HG02623 (cell line): Measurements from ENCODE around the gene TMEM18.

ENCODE experiments used
- ATAC-seq: cut with Tn5 transposase; IDR thresholded peaks from one replicate; pipeline ENCODE4 v1.9.1; 2021; ENCODE audit warnings: moderate library complexity; ENCODE audit not compliant: unreplicated experiment

Gene TMEM18

DNA sequence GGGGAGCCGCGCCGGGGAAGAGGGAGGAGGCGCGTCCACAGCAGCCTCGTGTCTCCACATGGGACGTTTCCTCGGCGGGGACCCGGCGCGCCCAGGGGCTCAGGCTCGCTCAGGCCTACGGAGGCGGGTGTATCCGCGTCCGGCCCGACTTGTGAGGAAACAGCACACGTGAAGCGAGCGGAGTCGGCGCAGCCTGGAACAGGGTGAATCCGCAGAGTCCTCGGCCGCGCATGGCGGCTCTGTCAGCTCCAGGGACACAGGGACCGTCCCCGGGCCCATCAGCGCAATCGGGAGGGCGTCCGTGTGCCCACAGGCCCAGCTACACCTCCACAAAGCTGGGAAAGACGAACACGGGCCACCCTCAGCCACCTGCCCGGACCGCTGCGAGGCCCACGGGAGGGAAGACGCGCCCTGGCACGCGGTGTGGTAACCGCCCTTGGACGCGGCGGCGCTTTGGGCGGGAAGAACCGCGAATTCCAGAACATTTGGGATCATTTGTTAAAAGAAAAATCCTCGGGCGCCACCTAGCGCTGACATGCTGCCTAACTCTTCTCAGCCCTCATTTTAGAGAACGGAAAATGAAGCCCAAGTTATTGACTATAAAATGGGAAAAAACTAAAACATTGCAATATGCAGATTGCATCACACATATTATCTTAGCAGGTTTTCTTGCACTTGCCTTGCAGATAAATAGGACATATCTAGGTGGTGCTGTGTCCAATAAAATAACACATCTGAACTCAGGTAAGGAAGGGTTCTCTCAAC, 40.4 kb downstream of the TMEM18 start:
- ATAC-seq, result no peak

DNA sequence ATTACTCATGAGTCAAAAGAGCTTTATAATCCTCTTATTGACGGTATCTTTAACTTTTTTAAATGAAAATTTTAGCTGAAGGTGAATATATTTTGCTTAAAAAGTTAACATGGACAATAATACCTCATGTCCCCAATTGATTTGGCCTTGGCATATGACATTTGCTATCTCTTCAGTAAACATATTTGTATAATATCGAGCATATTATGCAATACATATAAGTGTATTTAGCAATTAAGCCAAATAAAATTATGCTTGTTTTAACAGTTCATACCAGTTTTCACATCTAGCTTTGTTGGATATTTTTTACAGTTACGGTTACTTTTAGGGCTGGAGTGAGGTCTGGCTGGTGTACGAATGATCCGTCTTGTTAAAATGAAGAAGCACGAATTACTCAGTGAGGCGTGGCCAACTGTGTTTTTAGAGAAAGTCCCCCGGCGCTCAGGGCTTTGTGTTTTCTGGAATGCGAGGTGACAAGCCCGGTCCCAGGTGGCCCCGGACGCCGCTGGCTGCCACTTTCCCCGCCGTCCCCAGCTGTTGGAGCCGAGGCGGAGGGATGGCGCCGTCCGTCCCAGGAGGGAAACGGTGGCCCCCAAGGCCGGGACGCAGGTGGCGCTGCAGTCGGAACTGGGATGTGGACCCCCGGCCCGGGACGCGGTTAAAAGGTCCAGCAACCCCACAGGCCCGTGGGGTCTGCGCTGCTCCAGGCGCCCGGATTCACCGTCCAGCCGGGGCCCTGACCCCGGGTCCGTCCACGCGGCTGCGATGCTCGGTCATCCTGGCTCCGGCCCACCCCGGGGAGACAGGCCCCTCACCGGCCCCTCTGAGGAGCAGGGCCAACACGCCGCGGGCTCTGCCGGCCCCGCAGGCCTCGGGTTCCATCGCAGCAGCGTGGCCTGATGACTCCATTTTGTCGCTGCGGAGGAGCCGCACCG, 41.3 kb downstream of the TMEM18 start:
- no peak for ATAC-seq

DNA sequence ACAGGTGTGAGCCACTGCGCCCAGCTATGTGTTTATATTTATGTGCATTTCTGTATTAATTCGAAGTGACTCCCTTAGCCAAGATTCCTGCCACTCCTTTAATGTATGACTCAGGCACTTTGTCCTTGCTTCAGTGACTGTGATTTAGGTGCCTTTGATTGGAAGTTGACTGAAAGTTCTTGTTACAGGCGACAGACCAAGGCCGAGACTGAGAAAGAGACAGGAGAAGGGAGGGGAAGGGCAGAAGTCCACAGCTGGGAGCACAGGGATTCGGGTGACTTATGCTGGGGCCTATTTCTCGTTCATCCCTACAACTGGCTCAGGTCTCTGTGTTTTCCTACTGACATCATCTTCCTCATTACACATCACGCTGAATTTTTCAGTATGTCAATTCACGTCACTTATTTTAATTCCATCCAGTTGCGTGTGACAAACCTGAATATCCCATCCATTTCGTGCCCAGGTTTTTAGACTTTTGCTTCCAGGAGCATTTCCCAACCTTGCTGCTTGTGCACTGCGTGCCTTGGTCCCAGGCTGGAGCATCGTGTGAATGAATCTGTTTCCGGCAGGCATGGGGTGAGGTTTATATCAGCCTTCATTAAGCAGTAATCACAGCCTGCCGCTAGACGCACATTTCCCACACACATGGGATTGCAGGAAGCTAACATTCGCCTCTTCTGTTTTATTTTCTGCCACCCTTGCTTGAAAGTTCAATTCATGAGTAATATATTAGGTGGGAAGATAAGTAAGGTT, 42.4 kb downstream of the TMEM18 start:
- no peak for ATAC-seq

DNA sequence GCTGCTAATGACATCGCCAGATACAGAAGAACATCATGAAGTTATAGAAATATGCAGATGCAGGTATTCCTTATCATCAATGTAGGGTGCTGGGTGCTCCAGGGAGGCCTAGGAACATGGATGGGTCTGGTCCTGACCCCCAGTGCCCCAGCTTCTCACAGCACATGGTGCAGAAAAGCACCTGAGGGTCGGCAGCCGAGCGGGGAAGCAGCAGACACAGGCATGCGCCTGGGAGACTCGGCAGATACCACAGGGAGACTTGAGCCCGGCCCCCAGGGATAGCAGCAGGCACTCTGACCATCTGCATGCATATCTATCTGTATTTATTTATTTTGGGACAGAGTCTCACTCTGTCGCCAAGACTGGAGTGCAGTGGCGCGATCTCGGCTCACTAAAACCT, 43.2 kb downstream of the TMEM18 start:
- ATAC-seq, result no peak

DNA sequence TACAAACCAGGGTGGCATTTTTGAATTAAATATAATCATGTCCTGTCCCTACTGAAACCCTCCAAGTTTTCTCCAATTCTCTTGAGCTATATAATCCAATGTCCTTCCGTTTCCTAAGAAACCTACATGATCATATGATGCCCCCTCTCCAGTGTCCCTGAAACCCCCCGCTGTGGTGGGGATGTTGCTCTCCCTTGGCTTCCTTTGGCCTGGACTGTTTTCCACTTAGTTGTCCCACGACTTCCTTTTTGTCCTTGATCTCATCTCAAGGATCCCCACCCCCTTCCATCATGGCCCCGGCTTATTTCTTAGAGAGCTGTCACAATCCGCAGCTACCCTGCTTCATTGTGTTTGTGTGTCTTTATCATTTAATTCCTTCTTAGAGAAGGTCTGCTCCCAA, 43.8 kb downstream of the TMEM18 start:
- ATAC-seq, result no peak

DNA sequence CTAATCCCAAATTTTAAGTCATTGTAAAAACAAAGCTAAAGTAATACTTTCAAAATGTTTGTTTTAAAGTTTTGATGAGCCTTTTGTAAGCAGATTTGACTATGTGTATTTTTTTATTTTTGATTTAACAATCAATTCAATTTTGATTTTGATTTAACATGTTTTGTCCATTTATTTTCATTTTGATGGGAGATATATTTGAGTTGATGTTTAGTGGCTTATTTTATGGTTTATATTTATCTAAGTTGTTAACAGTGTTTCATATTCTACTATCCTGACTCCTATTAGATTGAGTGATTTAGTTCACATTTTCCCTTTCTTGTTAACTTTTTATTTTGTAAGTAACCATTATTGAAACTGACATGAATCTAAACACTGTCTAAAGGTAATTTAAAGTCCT, 44.7 kb downstream of the TMEM18 start:
- ATAC-seq, result no peak

DNA sequence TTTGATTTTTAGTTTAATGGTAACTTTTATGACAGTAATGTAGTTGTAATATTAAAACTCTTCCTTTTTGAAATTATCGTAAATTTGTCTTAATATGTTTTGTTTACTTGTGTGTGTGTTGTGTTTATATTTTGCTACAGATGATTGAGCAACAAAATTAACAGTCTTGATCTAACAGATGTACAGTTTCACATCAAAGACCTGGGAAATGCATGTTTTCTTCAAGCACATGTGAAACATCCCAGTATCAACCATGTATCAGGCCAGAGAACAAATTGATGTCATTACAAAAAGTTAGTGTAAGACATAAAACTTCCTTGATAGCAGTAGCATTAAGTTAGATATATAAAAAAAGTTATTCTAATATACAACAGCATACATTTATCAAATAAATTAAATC, 45.5 kb downstream of the TMEM18 start:
- ATAC-seq, result no peak

DNA sequence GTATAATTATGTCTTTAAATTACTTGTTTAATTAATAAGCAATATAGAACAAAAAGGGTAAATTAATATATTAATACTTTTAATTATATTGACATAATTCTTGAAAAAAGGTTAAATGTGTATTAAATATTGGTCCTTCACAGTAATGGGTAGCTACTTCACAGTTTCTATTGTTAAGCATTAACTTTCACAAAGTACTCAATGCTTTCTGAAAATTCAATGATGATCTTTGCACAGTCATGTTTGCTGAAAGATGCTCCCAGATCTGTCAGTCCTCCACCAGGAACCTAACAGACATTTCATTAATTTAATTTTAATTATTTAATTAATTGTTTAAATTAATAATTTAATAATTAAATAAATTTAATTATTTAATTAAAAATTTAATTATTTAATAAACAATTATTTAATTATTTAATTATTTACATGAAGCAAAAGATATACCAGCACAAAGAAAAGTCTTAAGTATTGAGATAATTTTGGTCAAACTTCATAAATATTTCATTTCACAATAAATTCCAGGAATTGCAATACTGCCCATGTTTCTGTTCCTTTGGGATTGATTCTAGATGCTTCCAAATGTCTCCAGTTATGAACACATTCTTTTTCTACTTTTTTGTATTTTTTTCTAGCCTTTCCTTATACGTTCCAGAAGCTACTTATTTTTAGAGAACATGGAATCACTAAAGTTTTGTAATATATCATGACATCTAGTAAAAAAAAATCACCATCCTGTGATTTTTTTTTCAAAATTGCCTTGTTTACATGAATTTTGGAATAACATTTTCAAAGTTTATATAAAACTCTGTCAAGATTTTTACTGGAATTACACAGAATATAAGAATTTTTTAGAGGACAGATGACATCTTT, 46.5 kb downstream of the TMEM18 start:
- no peak for ATAC-seq

DNA sequence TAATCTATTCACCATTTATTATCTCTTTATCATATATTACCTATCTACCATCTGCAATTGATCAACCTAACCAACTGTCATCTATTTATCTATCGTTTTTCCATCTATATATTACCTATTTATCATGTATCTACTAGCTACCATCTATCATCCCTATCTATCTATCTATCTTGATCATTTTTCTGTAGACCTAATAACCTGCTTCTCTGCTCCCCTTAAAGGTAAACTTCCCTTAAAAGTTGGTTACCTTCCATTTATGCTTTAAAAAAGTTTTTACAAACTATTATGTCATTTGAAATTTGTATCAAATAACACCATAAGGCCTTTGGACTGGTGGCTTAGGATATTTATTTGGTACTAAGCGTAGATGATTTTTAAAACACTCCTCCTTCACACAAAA, 47.2 kb downstream of the TMEM18 start:
- no peak for ATAC-seq

DNA sequence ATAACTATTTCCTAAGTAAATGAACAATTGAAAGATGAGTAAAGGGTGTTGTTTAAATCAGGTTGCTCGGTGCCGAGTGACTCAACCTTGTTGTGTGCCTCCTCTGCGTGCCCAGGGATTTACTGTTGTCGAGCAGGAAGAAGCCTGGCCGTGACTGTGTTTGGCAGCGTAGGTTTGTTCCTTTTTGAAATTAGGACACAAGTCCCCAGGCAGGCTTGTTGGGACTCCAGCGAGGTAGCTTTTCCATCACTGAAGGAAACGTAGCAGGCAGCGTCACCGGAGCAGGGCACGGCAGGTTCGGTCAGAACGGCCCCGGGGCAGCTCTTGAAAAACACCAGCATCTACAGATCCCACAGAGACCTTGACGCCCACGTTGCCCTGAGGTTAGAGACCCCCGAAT, 48.6 kb downstream of the TMEM18 start:
- no peak for ATAC-seq

DNA sequence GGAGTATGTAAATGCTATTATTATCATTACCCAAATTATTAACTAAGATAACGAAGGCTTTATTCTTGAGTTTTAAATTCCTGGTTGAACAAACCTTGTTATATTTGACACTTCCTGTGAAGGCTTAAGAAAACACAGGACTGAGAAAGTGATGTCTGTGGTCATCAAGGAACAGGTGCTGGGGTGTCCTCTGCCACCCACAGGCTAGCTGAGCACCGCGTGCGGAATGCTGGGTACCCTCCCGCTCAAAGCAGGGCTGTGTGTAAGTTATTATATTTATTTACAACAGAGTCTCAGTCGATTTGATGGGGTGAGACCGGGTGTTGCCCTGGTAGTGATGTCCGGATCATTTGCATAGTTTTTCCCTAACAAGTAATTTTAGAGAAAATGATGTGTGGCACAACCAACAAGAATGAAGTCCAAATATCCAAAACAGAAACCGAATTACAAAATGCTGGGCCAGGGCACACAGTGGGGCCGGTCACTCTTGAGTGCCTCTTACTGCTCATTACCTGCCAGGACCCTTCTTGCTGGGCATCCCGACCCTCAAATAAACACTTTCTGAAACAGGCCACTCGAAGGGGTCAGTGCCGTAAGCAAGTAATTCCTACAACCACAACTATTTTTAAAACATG, 49.2 kb downstream of the TMEM18 start:
- ATAC-seq, result no peak

DNA sequence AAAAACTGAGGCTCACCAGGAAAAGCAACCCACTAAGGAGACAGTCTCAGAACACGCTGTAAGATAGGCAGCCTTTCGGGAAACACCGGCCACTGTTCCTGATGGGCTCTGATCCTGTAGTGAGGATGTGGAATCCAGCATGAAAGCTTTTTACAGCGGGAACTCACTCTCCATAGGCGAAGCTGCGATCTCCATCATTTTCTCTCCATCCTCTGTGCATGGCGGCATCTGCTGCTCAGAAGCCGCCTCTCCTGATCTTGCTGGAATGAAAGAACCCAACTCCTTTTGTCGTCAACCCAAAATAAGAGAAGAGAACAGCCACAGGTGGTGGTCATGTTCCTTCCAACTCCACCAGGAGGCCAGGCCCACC, 49.9 kb downstream of the TMEM18 start:
- ATAC-seq, result no peak

DNA sequence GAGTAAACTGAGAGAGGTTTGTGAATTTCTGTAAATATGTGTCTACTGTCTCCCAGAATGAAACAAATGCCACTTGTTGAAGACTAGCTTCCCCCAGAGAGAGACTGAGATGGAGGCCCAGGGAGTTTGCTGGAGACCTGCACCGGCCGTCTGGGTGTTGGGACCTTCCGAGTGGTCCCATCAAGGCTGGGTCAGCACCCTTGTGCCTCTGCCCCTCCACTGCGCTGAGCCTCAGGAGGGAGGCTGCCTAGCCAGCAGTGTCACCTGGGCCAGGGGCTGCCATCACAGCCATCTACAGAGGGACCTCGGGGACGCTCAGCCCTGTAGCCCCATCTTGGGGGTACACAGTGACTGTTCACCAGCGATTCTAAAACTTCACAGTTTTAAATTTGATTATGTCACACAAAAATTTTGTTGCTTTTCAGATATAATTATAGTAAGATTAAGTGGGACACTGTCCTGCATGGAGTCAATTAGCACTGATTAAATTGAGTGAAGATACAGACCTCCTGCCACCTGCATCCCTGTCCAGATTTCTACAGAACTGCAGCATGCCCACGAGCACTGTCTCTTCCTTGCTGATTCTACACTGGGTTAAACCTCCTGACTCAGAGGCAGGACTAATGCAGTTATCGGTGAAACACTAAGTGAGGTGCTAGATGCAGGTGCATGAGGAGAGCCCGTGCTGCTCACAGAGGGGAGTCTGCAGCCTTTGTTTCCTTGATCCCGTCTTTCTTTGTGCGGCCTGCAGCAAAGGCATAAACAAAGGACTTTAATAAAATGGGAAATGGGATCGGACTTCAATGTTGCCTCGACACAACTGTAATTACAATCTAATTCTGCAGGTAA, 50.5 kb downstream of the TMEM18 start:
- no peak for ATAC-seq

DNA sequence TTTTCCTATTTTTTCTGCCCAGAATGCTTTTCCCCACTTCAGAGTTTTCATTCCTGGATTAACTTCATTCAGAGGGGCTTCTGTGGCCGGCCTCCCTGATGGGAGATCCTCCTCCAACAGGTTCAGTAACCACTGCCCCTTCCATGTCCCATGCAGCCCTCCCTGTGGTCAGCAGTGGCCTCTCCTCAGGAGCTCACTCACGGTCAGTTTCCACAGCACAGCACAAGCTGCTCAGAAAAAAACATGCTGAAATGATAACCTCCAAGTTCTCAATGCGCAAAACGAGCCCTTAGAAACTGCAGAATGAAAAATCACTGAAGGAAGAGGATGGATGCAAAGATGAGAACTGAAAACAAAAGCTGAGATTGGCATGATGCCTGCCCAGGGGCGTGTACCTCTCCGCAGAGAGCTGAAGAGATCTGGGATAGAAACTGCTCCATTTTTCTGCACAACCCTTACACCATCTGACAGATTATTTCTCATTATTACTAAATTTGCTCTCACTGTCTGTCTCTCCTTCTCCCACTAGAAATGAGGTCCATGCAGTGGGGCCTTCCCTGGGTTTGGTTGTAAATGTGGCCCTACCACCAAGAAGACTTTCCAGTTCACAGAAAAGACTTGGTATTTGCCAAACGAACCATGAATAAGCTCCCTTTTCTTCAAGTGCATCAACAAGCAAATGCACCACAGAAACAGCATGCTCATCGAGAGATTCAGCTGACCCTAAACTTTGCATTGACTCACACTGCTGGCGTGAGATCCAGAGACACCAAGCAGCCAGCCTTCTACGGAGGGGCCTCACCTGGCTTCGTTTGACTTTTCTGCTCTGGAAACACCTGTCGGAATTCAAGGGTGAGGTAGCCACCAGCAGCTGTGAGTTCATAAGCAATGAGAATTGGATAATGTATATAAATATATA, 51.5 kb downstream of the TMEM18 start:
- no peak for ATAC-seq

DNA sequence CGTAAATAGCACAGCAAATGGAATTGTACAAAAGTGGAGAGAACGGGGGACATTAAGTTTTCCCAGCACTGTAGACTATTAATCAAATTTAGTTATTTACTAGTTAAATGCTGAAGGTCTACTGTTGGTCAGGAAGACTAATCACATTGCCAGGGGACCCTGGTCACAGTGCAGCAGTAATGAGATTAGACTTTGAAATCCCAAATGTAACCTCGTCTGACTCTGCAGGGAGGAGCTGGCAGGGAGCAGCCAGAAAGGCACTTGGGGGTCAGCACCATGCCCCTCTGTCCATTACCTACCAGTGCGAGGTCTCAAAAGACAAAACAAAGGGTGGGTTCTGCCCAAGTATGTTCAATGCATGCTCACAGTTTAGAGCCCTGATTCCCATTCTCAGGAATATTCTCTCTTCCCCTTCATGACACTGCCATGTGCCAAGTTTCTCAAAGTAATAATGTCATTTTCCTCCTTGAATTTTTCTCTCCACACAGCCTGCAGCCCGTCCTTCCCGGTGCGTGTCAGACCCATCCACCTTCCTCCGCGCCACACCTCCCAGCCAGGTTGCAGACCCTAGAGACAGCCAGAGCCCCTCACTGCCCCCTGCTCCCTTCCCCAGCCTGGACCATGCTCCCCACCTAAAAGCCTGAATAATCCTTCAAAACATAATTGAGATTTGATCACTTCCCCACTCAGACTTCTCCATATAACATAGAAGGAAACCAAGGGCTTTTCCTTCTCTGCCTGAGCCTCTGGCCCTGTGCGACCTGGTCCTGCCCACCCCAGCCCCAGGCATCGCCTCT, 52.5 kb downstream of the TMEM18 start:
- ATAC-seq, result no peak

DNA sequence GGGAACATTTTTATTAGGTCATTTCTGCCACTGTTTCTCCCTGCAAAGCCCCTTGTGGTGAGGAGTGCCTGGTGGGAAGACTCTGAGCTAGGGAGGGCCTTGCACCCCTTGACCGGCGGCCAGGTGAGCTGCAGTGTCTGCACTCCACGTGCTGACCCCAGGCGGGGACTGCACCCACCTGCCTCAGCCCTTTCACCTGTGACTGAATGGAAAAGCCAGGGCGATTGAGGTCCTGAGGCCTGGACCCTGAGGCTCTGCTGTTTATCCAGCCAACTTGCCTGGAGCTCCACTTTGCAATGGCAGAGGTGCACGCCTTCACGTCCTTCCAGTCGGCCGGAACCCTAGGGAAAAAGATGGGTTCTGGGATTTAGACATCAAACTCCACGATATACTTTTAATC, 53.1 kb downstream of the TMEM18 start:
- no peak for ATAC-seq

DNA sequence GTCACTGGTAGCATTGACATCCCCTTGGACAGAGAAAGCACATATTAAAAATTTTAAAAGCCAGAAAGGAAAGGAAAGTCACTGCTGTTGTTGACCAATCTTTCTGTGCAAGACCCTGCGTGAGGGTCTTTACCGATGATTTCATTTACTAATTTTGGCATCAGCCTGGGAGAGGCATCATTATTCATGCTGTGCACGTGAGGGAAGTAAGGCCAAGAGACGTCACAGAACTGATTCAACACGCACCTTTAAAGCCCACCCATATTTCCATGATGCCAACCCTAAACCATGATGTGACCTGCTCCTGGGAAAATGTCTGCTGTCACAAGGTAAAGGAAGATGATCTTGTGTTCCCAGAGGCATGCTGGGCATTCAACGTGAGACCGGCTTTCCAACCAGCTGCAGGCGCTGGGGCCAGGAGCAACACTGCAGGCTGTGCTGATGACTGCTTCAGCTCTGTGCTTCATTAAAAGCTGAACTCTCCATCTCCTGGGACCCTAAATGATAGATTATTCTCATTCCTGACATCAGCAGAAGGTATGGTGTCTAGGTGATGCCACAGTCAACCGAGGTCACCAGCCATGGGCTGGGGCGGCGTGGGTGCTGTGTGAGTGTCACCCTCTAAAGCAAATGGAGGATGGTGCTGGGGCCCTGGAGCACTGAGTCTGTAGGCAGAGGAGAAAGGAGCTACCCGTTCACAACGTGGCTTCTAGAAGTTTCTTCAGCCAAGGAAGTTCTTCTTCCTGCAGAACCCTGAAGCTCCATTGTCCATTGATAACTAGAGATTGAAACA, 53.9 kb downstream of the TMEM18 start:
- no peak for ATAC-seq
